SJCRH30 (cell line): ENCODE measurements around the gene DYSF. TPM values are rescaled to one million over a fixed set of nuclear protein-coding genes. Genes with fewer than 3 reads are reported as not detected.

ENCODE experiments used
- DNase-seq, 2 experiments: peaks; one replicate each; pipeline ENCODE4 v3.0.0-alpha.2; 2015 to 2020
- H3K27ac ChIP-seq: fragments of 250-450 bp; sonication (Bioruptor Pico); 2 replicates; pipeline ENCODE4 v1.5.1; 2020; ENCODE audit warnings: mild to moderate bottlenecking, moderate library complexity
- H3K27me3 ChIP-seq: fragments of 250-450 bp; sonication (Bioruptor Pico); 2 replicates; pipeline ENCODE4 v1.5.1; 2020; ENCODE audit warnings: mild to moderate bottlenecking, moderate library complexity
- H3K36me3 ChIP-seq: fragments of 250-450 bp; sonication (Bioruptor Pico); 2 replicates; pipeline ENCODE4 v1.5.1; 2020; ENCODE audit warnings: mild to moderate bottlenecking, moderate library complexity
- H3K4me1 ChIP-seq: fragments of 250-450 bp; sonication (Bioruptor Pico); 2 replicates; pipeline ENCODE4 v1.5.1; 2020; ENCODE audit warnings: mild to moderate bottlenecking, moderate library complexity
- H3K4me3 ChIP-seq: fragments of 250-450 bp; sonication (Bioruptor Pico); 2 replicates; pipeline ENCODE4 v1.5.1; 2020; ENCODE audit warnings: mild to moderate bottlenecking, moderate library complexity
- H3K9me3 ChIP-seq: fragments of 250-450 bp; sonication (Bioruptor Pico); replicated peaks from 2 replicates; pipeline ENCODE4 v1.5.1; 2020; ENCODE audit warnings: mild to moderate bottlenecking, moderate library complexity
- total RNA-seq: library from RNA; depleted of rRNA; stranded (reverse); fragments of >200 nt; shearing (Covaris generic); gene quantifications from 2 replicates; pipeline ENCODE4 v1.2.3, GENCODE V29; 2014

Gene DYSF
- total RNA-seq, 1 experiment from 2014 or later, result 15.2 TPM

- no peak for DNase-seq
- H3K27ac ChIP-seq, result no peak overlapping the region
- H3K4me1 ChIP-seq, result no peaks in the 10 kb centered on the region
- H3K36me3 ChIP-seq, result peaks cover 3% of the 10 kb centered on the region; the same call in 1 of the 2 replicates
- H3K9me3 ChIP-seq, result no peaks in the 10 kb centered on the region
- H3K4me3 ChIP-seq, result no peak overlapping the region
- H3K27me3 ChIP-seq, result no peaks in the 10 kb centered on the region
Observed at GRCh38 chr2:71581026-71581425, 127.7 kb downstream of the DYSF start.

GRCh38 chr2:71583876-71584275 lies 130.5 kb downstream of the DYSF start:
- H3K36me3 ChIP-seq, result no peaks in the 10 kb centered on the region; the same call in 1 of the 2 replicates
- H3K4me3 ChIP-seq, result no peak overlapping the region
- H3K9me3 ChIP-seq, result no peaks in the 10 kb centered on the region
- H3K4me1 ChIP-seq, result no peaks in the 10 kb centered on the region
- H3K27me3 ChIP-seq, result no peaks in the 10 kb centered on the region
- DNase-seq, result no peak
- no peak overlapping the region for H3K27ac ChIP-seq

GRCh38 chr2:71586471-71586870 lies 133.1 kb downstream of the DYSF start:
- H3K4me3 ChIP-seq, result no peak overlapping the region
- H3K27me3 ChIP-seq, result no peaks in the 10 kb centered on the region
- no peaks in the 10 kb centered on the region; the same call in 1 of the 2 replicates for H3K36me3 ChIP-seq
- no peaks in the 10 kb centered on the region for H3K9me3 ChIP-seq
- peaks cover 15% of the 10 kb centered on the region for H3K4me1 ChIP-seq
- no peak overlapping the region for H3K27ac ChIP-seq
- DNase-seq, result no peak

GRCh38 chr2:71587509-71588073 lies 134.2 kb downstream of the DYSF start:
- Histone ChIP-seq H3K4me3 (no peak overlapping the region), H3K36me3 (no peaks in the 10 kb centered on the region; the same call in 1 of the 2 replicates), H3K9me3 (no peaks in the 10 kb centered on the region), H3K27ac (no peak overlapping the region), H3K4me1 (peaks cover 23% of the 10 kb centered on the region), H3K27me3 (no peaks in the 10 kb centered on the region)
- DNase-seq, result no peak

GRCh38 chr2:71588497-71589170 lies 135.3 kb downstream of the DYSF start:
- Histone ChIP-seq H3K27ac (no peak overlapping the region), H3K27me3 (no peaks in the 10 kb centered on the region), H3K4me1 (peaks cover 25% of the 10 kb centered on the region), H3K36me3 (no peaks in the 10 kb centered on the region), H3K4me3 (no peak overlapping the region), H3K9me3 (no peaks in the 10 kb centered on the region)
- no peak for DNase-seq

- Histone ChIP-seq H3K36me3 (no peaks in the 10 kb centered on the region), H3K4me1 (peaks cover 25% of the 10 kb centered on the region), H3K27me3 (no peaks in the 10 kb centered on the region), H3K27ac (no peak overlapping the region), H3K4me3 (no peak overlapping the region), H3K9me3 (no peaks in the 10 kb centered on the region)
- peak; percentile 48 to 66 for DNase-seq
Observed at GRCh38 chr2:71589763-71590162, 136.4 kb downstream of the DYSF start.

- Histone ChIP-seq H3K4me1 (peaks cover 25% of the 10 kb centered on the region), H3K4me3 (no peak overlapping the region), H3K36me3 (no peaks in the 10 kb centered on the region), H3K9me3 (no peaks in the 10 kb centered on the region), H3K27ac (no peak overlapping the region), H3K27me3 (no peaks in the 10 kb centered on the region)
- DNase-seq, result no peak
Observed at GRCh38 chr2:71591044-71591443, 137.7 kb downstream of the DYSF start.

- H3K27me3 ChIP-seq, result no peaks in the 10 kb centered on the region
- H3K9me3 ChIP-seq, result no peaks in the 10 kb centered on the region
- H3K27ac ChIP-seq, result peak overlapping the region; percentile 39
- no peaks in the 10 kb centered on the region for H3K36me3 ChIP-seq
- peaks cover 25% of the 10 kb centered on the region for H3K4me1 ChIP-seq
- DNase-seq, result peak; percentile 82 to 92
- peak overlapping the region; percentile 20 for H3K4me3 ChIP-seq
Observed at GRCh38 chr2:71592181-71592711, 138.9 kb downstream of the DYSF start.

GRCh38 chr2:71595569-71595968 lies 142.2 kb downstream of the DYSF start:
- Histone ChIP-seq H3K4me1 (peaks cover 17% of the 10 kb centered on the region), H3K36me3 (no peaks in the 10 kb centered on the region), H3K4me3 (no peak overlapping the region; the same call in 1 of the 2 replicates), H3K27me3 (no peaks in the 10 kb centered on the region), H3K9me3 (no peaks in the 10 kb centered on the region), H3K27ac (peak overlapping the region; percentile 29)
- peak; percentile 59 to 65 for DNase-seq

GRCh38 chr2:71596011-71596410 lies 142.7 kb downstream of the DYSF start:
- DNase-seq, result peak; percentile 71 to 72
- H3K4me3 ChIP-seq, result peak overlapping the region; percentile 19; the same call in 1 of the 2 replicates

GRCh38 chr2:71597756-71598155 lies 144.4 kb downstream of the DYSF start:
- Histone ChIP-seq H3K4me1 (peaks cover under 1% of the 10 kb centered on the region; the same call in 1 of the 2 replicates), H3K27me3 (no peaks in the 10 kb centered on the region), H3K4me3 (no peak overlapping the region), H3K36me3 (no peaks in the 10 kb centered on the region; the same call in 1 of the 2 replicates), H3K27ac (no peak overlapping the region), H3K9me3 (no peaks in the 10 kb centered on the region)
- no peak for DNase-seq

More at GRCh38 chr2:71596011-71596410, 142.7 kb downstream of the DYSF start:
- H3K36me3 ChIP-seq, result no peaks in the 10 kb centered on the region; the same call in 1 of the 2 replicates
- no peaks in the 10 kb centered on the region for H3K9me3 ChIP-seq
- no peaks in the 10 kb centered on the region for H3K27me3 ChIP-seq
- H3K4me1 ChIP-seq, result peaks cover 14% of the 10 kb centered on the region
- peak overlapping the region; percentile 29 for H3K27ac ChIP-seq

- H3K9me3 ChIP-seq, result no peaks in the 10 kb centered on the region
- no peak overlapping the region for H3K27ac ChIP-seq
- no peak for DNase-seq
- no peaks in the 10 kb centered on the region; the same call in 1 of the 2 replicates for H3K36me3 ChIP-seq
- H3K27me3 ChIP-seq, result no peaks in the 10 kb centered on the region
- H3K4me1 ChIP-seq, result no peaks in the 10 kb centered on the region
- H3K4me3 ChIP-seq, result no peak overlapping the region
Observed at GRCh38 chr2:71598526-71598925, 145.2 kb downstream of the DYSF start.

GRCh38 chr2:71599038-71599437 lies 145.7 kb downstream of the DYSF start:
- Histone ChIP-seq H3K27ac (no peak overlapping the region), H3K27me3 (no peaks in the 10 kb centered on the region), H3K36me3 (no peaks in the 10 kb centered on the region; the same call in 1 of the 2 replicates), H3K9me3 (no peaks in the 10 kb centered on the region), H3K4me1 (no peaks in the 10 kb centered on the region), H3K4me3 (no peak overlapping the region)
- no peak for DNase-seq

- Histone ChIP-seq H3K27ac (no peak overlapping the region), H3K4me1 (no peaks in the 10 kb centered on the region), H3K27me3 (no peaks in the 10 kb centered on the region), H3K36me3 (no peaks in the 10 kb centered on the region; the same call in 1 of the 2 replicates), H3K4me3 (no peak overlapping the region), H3K9me3 (no peaks in the 10 kb centered on the region)
- no peak for DNase-seq
Observed at GRCh38 chr2:71599646-71600236, 146.4 kb downstream of the DYSF start.

- Histone ChIP-seq H3K27ac (no peak overlapping the region), H3K4me3 (no peak overlapping the region), H3K27me3 (no peaks in the 10 kb centered on the region), H3K36me3 (no peaks in the 10 kb centered on the region; the same call in 1 of the 2 replicates), H3K4me1 (no peaks in the 10 kb centered on the region), H3K9me3 (no peaks in the 10 kb centered on the region)
- no peak for DNase-seq
Observed at GRCh38 chr2:71600555-71600954, 147.2 kb downstream of the DYSF start.
